Measurements from ENCODE around the gene BSND.

The BSND gene

DNA sequence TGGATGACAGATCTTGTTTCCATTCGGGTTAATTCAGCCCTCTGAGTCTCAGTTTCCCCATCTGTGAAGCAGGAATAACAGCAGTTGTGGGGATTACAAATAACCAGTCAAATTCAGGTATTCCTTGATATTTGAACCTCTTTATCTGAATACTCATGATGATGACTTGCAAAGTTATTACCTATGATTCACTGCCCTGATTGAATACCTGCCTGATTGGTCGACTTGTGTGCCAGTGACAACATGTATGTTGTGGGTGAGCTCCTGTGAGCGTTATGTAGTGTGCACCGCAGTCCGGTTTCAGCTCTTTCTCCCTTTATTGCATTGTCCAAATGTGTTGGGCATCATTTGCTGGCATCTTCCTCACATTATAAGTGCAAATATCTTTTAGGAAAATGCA lies 27.8 kb upstream of the BSND start:
- no peak for DNase-seq
- Histone ChIP-seq H3K79me2 (ENCODE audit: low read length) (no peaks in the 10 kb centered on the region), H2AFZ (ENCODE audit: low read length) (no peak overlapping the region), H3K9ac (ENCODE audit: low read length) (no peak overlapping the region), H3K27ac (ENCODE audit: low read length) (no peak overlapping the region), H3K4me1 (ENCODE audit: low read length) (peaks cover 8% of the 10 kb centered on the region), H3K9me3 (replicated peaks; ENCODE audit: insufficient read depth, low read length) (no peaks in the 10 kb centered on the region), H4K20me1 (ENCODE audit: insufficient read depth, low read length) (no peaks in the 10 kb centered on the region), H3K27me3 (replicated peaks; ENCODE audit: insufficient read depth, low read length) (no peaks in the 10 kb centered on the region), H3K4me3 (ENCODE audit: low read length) (no peak overlapping the region), H3K9me2 (replicated peaks; ENCODE audit: insufficient read depth, low read length) (no peaks in the 10 kb centered on the region), H3F3A (ENCODE audit: insufficient read depth, low read length) (no peaks in the 10 kb centered on the region), H3K36me3 (replicated peaks; ENCODE audit: insufficient read depth, low read length) (no peaks in the 10 kb centered on the region), H3K4me2 (ENCODE audit: low read depth, low read length) (no peak overlapping the region)
- TF ChIP-seq, protein P1, sequence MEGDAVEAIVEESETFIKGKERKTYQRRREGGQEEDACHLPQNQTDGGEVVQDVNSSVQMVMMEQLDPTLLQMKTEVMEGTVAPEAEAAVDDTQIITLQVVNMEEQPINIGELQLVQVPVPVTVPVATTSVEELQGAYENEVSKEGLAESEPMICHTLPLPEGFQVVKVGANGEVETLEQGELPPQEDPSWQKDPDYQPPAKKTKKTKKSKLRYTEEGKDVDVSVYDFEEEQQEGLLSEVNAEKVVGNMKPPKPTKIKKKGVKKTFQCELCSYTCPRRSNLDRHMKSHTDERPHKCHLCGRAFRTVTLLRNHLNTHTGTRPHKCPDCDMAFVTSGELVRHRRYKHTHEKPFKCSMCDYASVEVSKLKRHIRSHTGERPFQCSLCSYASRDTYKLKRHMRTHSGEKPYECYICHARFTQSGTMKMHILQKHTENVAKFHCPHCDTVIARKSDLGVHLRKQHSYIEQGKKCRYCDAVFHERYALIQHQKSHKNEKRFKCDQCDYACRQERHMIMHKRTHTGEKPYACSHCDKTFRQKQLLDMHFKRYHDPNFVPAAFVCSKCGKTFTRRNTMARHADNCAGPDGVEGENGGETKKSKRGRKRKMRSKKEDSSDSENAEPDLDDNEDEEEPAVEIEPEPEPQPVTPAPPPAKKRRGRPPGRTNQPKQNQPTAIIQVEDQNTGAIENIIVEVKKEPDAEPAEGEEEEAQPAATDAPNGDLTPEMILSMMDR (IDR thresholded peaks at IDR 0.05; ENCODE audit: low read length) = no peak
- TF ChIP-seq EZH2 (optimal IDR thresholded peaks at IDR 0.05; ENCODE audit: low read depth, low read length) (no peak), EZH2phosphoT487 (IDR thresholded peaks at IDR 0.05; ENCODE audit: low read length) (no peak)

DNA sequence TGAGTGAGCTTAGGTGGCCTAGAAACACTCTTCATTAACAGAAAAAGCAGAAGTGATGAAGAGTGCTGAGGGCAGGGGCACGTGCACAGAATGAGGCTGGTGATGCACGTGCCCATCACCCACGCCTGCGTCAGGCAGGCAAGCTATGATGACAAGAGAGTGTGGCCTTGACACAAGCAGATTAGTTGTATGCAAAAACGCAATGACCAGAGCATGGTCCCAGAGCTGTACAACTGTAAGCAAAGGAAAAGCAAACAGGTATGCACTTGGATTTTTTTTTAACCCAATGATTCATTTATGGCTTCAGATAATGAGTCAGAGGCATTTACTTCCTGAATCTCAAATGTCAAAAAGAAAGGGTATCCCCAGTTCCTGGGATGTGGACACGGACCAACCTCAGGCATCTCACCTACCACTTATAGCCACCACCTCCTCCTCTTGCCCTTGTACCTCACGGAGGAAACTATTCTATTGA lies 27.4 kb upstream of the BSND start:
- no peak overlapping the region for H2AFZ ChIP-seq (ENCODE audit: low read length)
- H3K36me3 ChIP-seq (replicated peaks; ENCODE audit: insufficient read depth, low read length) = no peaks in the 10 kb centered on the region
- no peak overlapping the region for H3K27ac ChIP-seq (ENCODE audit: low read length)
- H3K4me3 ChIP-seq (ENCODE audit: low read length) = no peak overlapping the region
- no peaks in the 10 kb centered on the region for H3K79me2 ChIP-seq (ENCODE audit: low read length)
- H3K9me2 ChIP-seq (replicated peaks; ENCODE audit: insufficient read depth, low read length) = no peaks in the 10 kb centered on the region
- H3K4me2 ChIP-seq (ENCODE audit: low read depth, low read length) = no peak overlapping the region
- no peak overlapping the region for H3K9ac ChIP-seq (ENCODE audit: low read length)
- H3K9me3 ChIP-seq (replicated peaks; ENCODE audit: insufficient read depth, low read length) = no peaks in the 10 kb centered on the region
- TF ChIP-seq, protein P1 (IDR thresholded peaks at IDR 0.05; ENCODE audit: low read length) = no peak
- TF ChIP-seq EZH2phosphoT487 (IDR thresholded peaks at IDR 0.05; ENCODE audit: low read length) (no peak), EZH2 (optimal IDR thresholded peaks at IDR 0.05; ENCODE audit: low read depth, low read length) (no peak)
- H3K27me3 ChIP-seq (replicated peaks; ENCODE audit: insufficient read depth, low read length) = no peaks in the 10 kb centered on the region
- peaks cover 4% of the 10 kb centered on the region; the same call in 1 of the 2 replicates for H3K4me1 ChIP-seq (ENCODE audit: low read length)
- no peaks in the 10 kb centered on the region for H3F3A ChIP-seq (ENCODE audit: insufficient read depth, low read length)
- no peaks in the 10 kb centered on the region for H4K20me1 ChIP-seq (ENCODE audit: insufficient read depth, low read length)
- no peak for DNase-seq

DNA sequence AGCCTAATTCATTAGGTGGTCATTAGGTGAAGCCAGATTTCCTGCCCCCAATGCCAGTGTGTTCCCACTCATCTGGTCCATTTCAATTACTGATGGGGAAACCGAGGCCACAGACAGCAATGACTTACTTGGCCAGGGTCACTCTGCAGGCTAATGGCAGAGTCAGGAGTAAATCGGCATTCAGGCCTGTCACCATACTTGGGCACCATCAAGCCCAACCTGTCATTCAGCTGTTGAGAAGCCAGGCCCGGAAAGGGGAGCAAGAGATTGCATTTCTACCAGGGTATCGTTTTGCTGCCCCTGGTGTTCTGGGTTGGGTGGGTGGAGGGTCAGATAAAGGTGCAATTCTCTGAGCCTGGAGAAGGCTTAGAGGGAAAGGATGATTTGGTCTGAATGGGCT lies 26.3 kb upstream of the BSND start:
- Histone ChIP-seq H3K9me3 (replicated peaks; ENCODE audit: insufficient read depth, low read length) (no peaks in the 10 kb centered on the region), H3K9me2 (replicated peaks; ENCODE audit: insufficient read depth, low read length) (no peaks in the 10 kb centered on the region), H3K4me2 (ENCODE audit: low read depth, low read length) (no peak overlapping the region), H3K4me3 (ENCODE audit: low read length) (no peak overlapping the region), H3K27me3 (replicated peaks; ENCODE audit: insufficient read depth, low read length) (no peaks in the 10 kb centered on the region), H3K4me1 (ENCODE audit: low read length) (no peaks in the 10 kb centered on the region), H3K27ac (ENCODE audit: low read length) (no peak overlapping the region), H3F3A (ENCODE audit: insufficient read depth, low read length) (no peaks in the 10 kb centered on the region), H3K9ac (ENCODE audit: low read length) (no peak overlapping the region), H2AFZ (ENCODE audit: low read length) (no peak overlapping the region), H3K79me2 (ENCODE audit: low read length) (no peaks in the 10 kb centered on the region), H4K20me1 (ENCODE audit: insufficient read depth, low read length) (no peaks in the 10 kb centered on the region), H3K36me3 (replicated peaks; ENCODE audit: insufficient read depth, low read length) (no peaks in the 10 kb centered on the region)
- DNase-seq = no peak
- TF ChIP-seq EZH2 (optimal IDR thresholded peaks at IDR 0.05; ENCODE audit: low read depth, low read length) (no peak), EZH2phosphoT487 (IDR thresholded peaks at IDR 0.05; ENCODE audit: low read length) (no peak)
- TF ChIP-seq, protein P1 (IDR thresholded peaks at IDR 0.05; ENCODE audit: low read length) = no peak
